ENCODE measurements around the gene NFKBIE. TPM values are rescaled to one million over a fixed set of nuclear protein-coding genes. Genes with fewer than 3 reads are reported as not detected.

Gene NFKBIE
- total and polyA plus RNA-seq, 2 of the 13 experiments (the other 11 are each of a cell fraction or from before 2014, with no cell fraction given) = 6.7 to 14.5 TPM

GRCh38 chr6:44246663-44247337, 18.6 kb downstream of the NFKBIE start, which contains the start of gene HSP90AB1 (continued):
- TF ChIP-seq GABPA (IDR thresholded peaks at IDR 0.05; ENCODE audit: low read depth, low read length) (no peak), GABPA (CRISPR knock-in tag; IDR thresholded peaks at IDR 0.05; ENCODE audit: low read depth) (peak; percentile 59), EED (CRISPR knock-in tag; IDR thresholded peaks at IDR 0.05) (0 out of 2 replicates have a peak, but pooled peaks have one; percentile 77), ARID2 (CRISPR knock-in tag; IDR thresholded peaks at IDR 0.05; ENCODE audit: borderline replicate concordance) (no peak), ZNF788 (CRISPR knock-in tag; IDR thresholded peaks at IDR 0.05; ENCODE audit: borderline replicate concordance) (no peak), NFIB (CRISPR knock-in tag; IDR thresholded peaks at IDR 0.05; ENCODE audit: borderline replicate concordance) (no peak), KLF9 (CRISPR knock-in tag; IDR thresholded peaks at IDR 0.05; ENCODE audit: low read depth) (peak; percentile 85; the same call in 1 of the 2 replicates), ZNF496 (CRISPR knock-in tag; IDR thresholded peaks at IDR 0.05; ENCODE audit: insufficient replicate concordance) (no peak), SP5 (CRISPR knock-in tag; IDR thresholded peaks at IDR 0.05; ENCODE audit: borderline replicate concordance, low read depth) (peak; percentile 85; the same call in 1 of the 2 replicates), ZNF230 (CRISPR knock-in tag; IDR thresholded peaks at IDR 0.05) (0 out of 2 replicates have a peak, but pooled peaks have one; percentile 59), ZNF501 (CRISPR knock-in tag; IDR thresholded peaks at IDR 0.05) (0 out of 2 replicates have a peak, but pooled peaks have one; percentile 19), CBX1 (IDR thresholded peaks at IDR 0.05; ENCODE audit: low read depth) (peak; percentile 79)
- TF ChIP-seq, protein P1, sequence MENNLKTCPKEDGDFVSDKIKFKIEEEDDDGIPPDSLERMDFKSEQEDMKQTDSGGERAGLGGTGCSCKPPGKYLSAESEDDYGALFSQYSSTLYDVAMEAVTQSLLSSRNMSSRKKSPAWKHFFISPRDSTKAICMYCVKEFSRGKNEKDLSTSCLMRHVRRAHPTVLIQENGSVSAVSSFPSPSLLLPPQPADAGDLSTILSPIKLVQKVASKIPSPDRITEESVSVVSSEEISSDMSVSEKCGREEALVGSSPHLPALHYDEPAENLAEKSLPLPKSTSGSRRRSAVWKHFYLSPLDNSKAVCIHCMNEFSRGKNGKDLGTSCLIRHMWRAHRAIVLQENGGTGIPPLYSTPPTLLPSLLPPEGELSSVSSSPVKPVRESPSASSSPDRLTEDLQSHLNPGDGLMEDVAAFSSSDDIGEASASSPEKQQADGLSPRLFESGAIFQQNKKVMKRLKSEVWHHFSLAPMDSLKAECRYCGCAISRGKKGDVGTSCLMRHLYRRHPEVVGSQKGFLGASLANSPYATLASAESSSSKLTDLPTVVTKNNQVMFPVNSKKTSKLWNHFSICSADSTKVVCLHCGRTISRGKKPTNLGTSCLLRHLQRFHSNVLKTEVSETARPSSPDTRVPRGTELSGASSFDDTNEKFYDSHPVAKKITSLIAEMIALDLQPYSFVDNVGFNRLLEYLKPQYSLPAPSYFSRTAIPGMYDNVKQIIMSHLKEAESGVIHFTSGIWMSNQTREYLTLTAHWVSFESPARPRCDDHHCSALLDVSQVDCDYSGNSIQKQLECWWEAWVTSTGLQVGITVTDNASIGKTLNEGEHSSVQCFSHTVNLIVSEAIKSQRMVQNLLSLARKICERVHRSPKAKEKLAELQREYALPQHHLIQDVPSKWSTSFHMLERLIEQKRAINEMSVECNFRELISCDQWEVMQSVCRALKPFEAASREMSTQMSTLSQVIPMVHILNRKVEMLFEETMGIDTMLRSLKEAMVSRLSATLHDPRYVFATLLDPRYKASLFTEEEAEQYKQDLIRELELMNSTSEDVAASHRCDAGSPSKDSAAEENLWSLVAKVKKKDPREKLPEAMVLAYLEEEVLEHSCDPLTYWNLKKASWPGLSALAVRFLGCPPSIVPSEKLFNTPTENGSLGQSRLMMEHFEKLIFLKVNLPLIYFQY (CRISPR knock-in tag; IDR thresholded peaks at IDR 0.05; ENCODE audit: borderline replicate concordance) = peak; percentile 51; the same call in 1 of the 2 replicates
- TF ChIP-seq, protein P2, sequence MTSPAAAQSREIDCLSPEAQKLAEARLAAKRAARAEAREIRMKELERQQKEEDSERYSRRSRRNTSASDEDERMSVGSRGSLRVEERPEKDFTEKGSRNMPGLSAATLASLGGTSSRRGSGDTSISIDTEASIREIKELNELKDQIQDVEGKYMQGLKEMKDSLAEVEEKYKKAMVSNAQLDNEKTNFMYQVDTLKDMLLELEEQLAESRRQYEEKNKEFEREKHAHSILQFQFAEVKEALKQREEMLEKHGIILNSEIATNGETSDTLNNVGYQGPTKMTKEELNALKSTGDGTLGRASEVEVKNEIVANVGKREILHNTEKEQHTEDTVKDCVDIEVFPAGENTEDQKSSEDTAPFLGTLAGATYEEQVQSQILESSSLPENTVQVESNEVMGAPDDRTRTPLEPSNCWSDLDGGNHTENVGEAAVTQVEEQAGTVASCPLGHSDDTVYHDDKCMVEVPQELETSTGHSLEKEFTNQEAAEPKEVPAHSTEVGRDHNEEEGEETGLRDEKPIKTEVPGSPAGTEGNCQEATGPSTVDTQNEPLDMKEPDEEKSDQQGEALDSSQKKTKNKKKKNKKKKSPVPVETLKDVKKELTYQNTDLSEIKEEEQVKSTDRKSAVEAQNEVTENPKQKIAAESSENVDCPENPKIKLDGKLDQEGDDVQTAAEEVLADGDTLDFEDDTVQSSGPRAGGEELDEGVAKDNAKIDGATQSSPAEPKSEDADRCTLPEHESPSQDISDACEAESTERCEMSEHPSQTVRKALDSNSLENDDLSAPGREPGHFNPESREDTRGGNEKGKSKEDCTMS (CRISPR knock-in tag; conservative IDR thresholded peaks at IDR 0.05) = no peak; the same call in 1 of the 2 replicates
- TF ChIP-seq, protein P3, sequence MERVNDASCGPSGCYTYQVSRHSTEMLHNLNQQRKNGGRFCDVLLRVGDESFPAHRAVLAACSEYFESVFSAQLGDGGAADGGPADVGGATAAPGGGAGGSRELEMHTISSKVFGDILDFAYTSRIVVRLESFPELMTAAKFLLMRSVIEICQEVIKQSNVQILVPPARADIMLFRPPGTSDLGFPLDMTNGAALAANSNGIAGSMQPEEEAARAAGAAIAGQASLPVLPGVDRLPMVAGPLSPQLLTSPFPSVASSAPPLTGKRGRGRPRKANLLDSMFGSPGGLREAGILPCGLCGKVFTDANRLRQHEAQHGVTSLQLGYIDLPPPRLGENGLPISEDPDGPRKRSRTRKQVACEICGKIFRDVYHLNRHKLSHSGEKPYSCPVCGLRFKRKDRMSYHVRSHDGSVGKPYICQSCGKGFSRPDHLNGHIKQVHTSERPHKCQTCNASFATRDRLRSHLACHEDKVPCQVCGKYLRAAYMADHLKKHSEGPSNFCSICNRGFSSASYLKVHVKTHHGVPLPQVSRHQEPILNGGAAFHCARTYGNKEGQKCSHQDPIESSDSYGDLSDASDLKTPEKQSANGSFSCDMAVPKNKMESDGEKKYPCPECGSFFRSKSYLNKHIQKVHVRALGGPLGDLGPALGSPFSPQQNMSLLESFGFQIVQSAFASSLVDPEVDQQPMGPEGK (CRISPR knock-in tag; IDR thresholded peaks at IDR 0.05) = peak; percentile 62; the same call in 1 of the 2 replicates
- TF ChIP-seq, protein P4, sequence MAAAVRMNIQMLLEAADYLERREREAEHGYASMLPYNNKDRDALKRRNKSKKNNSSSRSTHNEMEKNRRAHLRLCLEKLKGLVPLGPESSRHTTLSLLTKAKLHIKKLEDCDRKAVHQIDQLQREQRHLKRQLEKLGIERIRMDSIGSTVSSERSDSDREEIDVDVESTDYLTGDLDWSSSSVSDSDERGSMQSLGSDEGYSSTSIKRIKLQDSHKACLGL (CRISPR knock-in tag; IDR thresholded peaks at IDR 0.05) = no peak
- TF ChIP-seq, protein P5, sequence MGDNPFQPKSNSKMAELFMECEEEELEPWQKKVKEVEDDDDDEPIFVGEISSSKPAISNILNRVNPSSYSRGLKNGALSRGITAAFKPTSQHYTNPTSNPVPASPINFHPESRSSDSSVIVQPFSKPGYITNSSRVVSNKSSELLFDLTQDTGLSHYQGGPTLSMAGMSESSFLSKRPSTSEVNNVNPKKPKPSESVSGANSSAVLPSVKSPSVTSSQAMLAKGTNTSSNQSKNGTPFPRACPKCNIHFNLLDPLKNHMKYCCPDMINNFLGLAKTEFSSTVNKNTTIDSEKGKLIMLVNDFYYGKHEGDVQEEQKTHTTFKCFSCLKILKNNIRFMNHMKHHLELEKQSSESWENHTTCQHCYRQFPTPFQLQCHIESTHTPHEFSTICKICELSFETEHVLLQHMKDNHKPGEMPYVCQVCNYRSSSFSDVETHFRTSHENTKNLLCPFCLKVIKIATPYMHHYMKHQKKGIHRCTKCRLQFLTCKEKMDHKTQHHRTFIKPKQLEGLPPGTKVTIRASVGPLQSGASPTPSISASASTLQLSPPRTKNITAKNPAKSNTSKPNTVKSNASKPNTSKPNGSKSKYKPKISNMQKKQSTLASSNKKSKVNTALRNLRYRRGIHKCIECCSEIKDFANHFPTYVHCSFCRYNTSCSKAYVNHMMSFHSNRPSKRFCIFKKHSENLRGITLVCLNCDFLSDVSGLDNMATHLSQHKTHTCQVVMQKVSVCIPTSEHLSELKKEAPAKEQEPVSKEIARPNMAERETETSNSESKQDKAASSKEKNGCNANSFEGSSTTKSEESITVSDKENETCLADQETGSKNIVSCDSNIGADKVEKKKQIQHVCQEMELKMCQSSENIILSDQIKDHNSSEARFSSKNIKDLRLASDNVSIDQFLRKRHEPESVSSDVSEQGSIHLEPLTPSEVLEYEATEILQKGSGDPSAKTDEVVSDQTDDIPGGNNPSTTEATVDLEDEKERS (CRISPR knock-in tag; IDR thresholded peaks at IDR 0.05) = no peak

Data from HepG2 (cell line).